GM21515 (cell line): ENCODE results near the gene NUP93.

ENCODE experiments used
- ATAC-seq: cut with Tn5 transposase; IDR thresholded peaks from one replicate; pipeline ENCODE4 v1.9.1; 2021; ENCODE audit not compliant: unreplicated experiment

NUP93 gene

DNA sequence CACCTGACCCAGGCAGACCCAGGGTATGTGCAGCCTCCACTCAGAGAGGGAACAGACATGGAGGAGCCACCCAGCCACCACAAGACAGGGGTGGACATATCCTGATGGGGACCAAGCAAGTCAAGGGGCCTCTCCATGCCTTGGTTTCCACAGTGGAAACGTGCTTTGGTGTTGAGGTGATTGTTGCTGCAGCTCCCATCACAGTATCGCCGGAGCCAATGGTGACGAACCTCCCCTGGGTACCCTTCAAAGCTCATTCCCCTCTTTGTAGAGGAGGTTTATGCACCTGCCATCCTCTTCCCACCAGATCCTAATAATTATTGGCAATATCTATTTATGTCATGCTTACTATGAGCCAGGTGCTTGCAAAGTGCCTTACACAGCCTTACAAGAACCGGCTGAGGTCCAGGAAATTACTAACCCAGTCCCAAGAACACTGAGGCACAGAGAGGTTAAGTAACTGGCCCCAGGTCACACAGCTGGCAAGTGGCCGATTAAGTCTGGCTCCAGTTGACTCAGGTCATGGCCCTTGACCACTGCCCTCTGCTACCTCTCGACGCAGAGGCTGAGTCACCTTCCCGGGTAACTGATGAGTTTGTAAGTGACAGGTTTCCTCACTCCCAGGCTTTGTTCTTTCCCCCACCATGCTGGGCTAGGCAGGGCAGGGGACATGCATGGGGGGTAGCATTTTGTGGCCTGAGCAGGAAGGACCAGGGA, 155.7 kb downstream of the NUP93 start:
- no peak for ATAC-seq

- no peak for ATAC-seq
Measured at GRCh38 chr16:56886296-56886695, 156.4 kb downstream of the NUP93 start.

- ATAC-seq = no peak
Measured at GRCh38 chr16:56886826-56887225, 156.9 kb downstream of the NUP93 start.

- peak; percentile 62 for ATAC-seq
Measured at GRCh38 chr16:56888806-56889205, 158.9 kb downstream of the NUP93 start.

- ATAC-seq = no peak
Measured at GRCh38 chr16:56889206-56889605, 159.3 kb downstream of the NUP93 start.

- no peak for ATAC-seq
Measured at GRCh38 chr16:56891685-56892084, 161.8 kb downstream of the NUP93 start.

DNA sequence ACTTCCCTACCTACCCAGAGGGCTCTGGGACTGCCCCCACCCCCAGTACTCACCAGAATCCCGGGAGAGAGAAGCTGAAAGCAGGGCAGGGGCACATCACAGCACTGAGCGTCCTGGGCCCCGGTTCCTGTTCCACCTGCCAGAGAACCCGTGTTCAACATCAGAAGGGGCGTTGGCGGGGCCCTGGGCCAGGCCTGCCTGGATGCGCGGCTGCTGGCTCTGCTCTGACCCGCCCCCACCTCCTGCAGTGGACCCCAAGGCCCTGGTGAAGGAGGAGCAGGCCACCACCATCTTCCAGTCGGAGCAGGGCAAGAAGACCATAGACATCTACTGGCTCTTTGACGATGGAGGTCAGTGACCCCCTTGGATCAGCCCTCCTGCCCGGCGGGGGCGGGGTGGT, 162.8 kb downstream of the NUP93 start:
- no peak for ATAC-seq

- no peak for ATAC-seq
Measured at GRCh38 chr16:56894331-56894917, 164.5 kb downstream of the NUP93 start.

- ATAC-seq = no peak
Measured at GRCh38 chr16:56895813-56896212, 165.9 kb downstream of the NUP93 start.

DNA sequence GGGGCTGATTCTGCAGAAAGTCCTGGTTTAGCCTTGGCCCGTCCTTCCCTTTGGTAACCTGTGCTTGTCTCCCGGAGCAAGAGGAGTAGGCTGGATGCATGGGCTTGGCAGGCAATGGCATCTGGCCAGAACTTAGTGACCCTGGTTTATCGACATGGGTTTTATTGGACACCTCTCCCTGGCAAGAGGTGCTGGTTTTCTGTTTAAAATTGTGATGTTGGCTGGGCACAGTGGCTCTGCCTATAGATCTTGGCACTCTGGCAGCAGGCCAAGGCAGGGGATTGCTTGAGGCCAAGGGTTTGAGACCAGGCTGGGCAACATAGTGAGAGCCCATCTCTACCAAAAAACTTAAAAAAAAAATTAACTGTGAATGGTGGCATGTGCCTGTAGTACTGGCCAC, 166.3 kb downstream of the NUP93 start:
- no peak for ATAC-seq

- no peak for ATAC-seq
Measured at GRCh38 chr16:56897026-56897799, 167.3 kb downstream of the NUP93 start.

- no peak for ATAC-seq
Measured at GRCh38 chr16:56898847-56899246, 168.9 kb downstream of the NUP93 start.
